Measurements from ENCODE around the gene EXOSC5. TPM values are rescaled to one million over a fixed set of nuclear protein-coding genes. Genes with fewer than 3 reads are reported as not detected.

The EXOSC5 gene
- total and polyA plus RNA-seq, 9 of the 15 experiments (the other 6 are each of a cell fraction or from before 2014, with no cell fraction given): 10.9 to 75.5 (median 37.8) TPM

DNA sequence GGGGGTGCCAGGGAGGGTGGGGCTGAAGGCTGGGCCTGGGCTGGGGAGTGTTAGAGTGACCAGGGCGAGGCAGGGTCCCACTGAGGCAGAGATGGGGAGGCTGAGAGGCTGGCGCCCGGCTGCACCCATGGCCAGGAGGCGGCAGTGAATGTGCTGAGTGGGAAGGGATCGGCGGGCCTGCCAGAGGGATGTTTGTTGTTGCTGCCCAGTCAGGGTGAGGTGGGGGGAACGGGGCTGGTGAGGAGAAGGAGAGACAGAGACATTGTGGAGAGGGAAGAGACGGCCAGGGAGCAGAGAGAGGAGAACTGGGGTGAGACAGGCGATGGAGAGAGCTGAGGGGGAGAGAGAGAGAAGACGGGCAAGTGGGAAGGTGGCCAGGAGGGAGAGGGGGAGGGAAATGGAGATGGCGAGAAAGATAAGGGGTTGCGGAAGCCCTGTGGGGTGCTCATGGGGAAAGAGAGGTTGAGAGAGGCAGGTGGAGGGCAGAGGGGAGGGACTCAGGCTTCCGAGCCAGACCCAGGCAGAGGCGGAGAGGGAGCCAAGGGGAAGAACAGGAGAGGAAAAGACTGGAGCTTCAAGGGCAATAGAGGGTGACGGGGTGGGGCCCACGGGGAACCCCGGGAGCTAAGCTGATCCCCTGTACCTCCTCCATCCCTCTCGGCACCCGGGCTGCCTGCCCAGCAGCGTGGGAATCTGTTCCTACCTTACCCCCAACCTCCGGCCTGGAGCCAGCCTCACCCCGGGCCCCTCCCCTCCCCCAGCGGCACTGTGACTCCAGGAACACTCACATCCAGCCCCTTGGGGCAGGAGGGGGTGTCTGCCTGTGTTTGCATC is 30.7 kb upstream of the EXOSC5 start (continued):
- no peak for TF ChIP-seq FOXK1 (CRISPR knock-in tag; IDR thresholded peaks at IDR 0.05; ENCODE audit: borderline replicate concordance)
- TF ChIP-seq, protein P1, sequence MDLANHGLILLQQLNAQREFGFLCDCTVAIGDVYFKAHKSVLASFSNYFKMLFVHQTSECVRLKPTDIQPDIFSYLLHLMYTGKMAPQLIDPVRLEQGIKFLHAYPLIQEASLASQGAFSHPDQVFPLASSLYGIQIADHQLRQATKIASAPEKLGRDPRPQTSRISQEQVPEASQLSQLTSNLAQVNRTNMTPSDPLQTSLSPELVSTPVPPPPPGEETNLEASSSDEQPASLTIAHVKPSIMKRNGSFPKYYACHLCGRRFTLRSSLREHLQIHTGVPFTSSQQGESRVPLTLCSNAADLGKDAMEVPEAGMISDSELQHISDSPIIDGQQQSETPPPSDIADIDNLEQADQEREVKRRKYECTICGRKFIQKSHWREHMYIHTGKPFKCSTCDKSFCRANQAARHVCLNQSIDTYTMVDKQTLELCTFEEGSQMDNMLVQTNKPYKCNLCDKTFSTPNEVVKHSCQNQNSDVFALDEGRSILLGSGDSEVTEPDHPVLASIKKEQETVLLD (IDR thresholded peaks at IDR 0.05): peak; percentile 75
- TF ChIP-seq, protein P2, sequence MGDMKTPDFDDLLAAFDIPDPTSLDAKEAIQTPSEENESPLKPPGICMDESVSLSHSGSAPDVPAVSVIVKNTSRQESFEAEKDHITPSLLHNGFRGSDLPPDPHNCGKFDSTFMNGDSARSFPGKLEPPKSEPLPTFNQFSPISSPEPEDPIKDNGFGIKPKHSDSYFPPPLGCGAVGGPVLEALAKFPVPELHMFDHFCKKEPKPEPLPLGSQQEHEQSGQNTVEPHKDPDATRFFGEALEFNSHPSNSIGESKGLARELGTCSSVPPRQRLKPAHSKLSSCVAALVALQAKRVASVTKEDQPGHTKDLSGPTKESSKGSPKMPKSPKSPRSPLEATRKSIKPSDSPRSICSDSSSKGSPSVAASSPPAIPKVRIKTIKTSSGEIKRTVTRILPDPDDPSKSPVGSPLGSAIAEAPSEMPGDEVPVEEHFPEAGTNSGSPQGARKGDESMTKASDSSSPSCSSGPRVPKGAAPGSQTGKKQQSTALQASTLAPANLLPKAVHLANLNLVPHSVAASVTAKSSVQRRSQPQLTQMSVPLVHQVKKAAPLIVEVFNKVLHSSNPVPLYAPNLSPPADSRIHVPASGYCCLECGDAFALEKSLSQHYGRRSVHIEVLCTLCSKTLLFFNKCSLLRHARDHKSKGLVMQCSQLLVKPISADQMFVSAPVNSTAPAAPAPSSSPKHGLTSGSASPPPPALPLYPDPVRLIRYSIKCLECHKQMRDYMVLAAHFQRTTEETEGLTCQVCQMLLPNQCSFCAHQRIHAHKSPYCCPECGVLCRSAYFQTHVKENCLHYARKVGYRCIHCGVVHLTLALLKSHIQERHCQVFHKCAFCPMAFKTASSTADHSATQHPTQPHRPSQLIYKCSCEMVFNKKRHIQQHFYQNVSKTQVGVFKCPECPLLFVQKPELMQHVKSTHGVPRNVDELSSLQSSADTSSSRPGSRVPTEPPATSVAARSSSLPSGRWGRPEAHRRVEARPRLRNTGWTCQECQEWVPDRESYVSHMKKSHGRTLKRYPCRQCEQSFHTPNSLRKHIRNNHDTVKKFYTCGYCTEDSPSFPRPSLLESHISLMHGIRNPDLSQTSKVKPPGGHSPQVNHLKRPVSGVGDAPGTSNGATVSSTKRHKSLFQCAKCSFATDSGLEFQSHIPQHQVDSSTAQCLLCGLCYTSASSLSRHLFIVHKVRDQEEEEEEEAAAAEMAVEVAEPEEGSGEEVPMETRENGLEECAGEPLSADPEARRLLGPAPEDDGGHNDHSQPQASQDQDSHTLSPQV (IDR thresholded peaks at IDR 0.05): no peak
- no peak for TF ChIP-seq U2AF1 (optimal IDR thresholded peaks at IDR 0.05; ENCODE audit: low read depth, low read length)
- TF ChIP-seq MECOM (CRISPR knock-in tag; IDR thresholded peaks at IDR 0.05): no peak
- no peak for TF ChIP-seq NCOA2 (IDR thresholded peaks at IDR 0.05; ENCODE audit: partially characterized antibody in 2 of 2)
- TF ChIP-seq EP400 (IDR thresholded peaks at IDR 0.05): peak; percentile 58; the same call in 1 of the 2 replicates
- no peak for TF ChIP-seq ZNF507 (tag; conservative IDR thresholded peaks at IDR 0.05)
- peak; percentile 36; the same call in 1 of the 2 replicates for TF ChIP-seq SMARCC2 (IDR thresholded peaks at IDR 0.05; ENCODE audit: low read depth)
- no peak for TF ChIP-seq NFXL1 (CRISPR knock-in tag; IDR thresholded peaks at IDR 0.05)
- no peak for TF ChIP-seq ZBTB7A (IDR thresholded peaks at IDR 0.05; ENCODE audit: borderline replicate concordance, control insufficient read depth, low read depth, low read length)
- TF ChIP-seq, protein P3, sequence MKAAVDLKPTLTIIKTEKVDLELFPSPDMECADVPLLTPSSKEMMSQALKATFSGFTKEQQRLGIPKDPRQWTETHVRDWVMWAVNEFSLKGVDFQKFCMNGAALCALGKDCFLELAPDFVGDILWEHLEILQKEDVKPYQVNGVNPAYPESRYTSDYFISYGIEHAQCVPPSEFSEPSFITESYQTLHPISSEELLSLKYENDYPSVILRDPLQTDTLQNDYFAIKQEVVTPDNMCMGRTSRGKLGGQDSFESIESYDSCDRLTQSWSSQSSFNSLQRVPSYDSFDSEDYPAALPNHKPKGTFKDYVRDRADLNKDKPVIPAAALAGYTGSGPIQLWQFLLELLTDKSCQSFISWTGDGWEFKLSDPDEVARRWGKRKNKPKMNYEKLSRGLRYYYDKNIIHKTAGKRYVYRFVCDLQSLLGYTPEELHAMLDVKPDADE (conservative IDR thresholded peaks at IDR 0.05; ENCODE audit: control insufficient read depth, low read depth, low read length): no peak
- no peak for TF ChIP-seq JUND (IDR thresholded peaks at IDR 0.05; ENCODE audit: borderline replicate concordance, low read depth, low read length)
- TF ChIP-seq JUND (tag; IDR thresholded peaks at IDR 0.05; ENCODE audit: borderline replicate concordance, low read depth, low read length): no peak
- no peak for TF ChIP-seq SAP30 (IDR thresholded peaks at IDR 0.05; ENCODE audit: borderline replicate concordance, insufficient read depth, low read depth, low read length, poor library complexity, severe bottlenecking)
- TF ChIP-seq HEY1 (CRISPR knock-in tag; IDR thresholded peaks at IDR 0.05; ENCODE audit: borderline replicate concordance): no peak
- TF ChIP-seq ARHGAP35 (IDR thresholded peaks at IDR 0.05; ENCODE audit: partially characterized antibody): peak; percentile 60
- TF ChIP-seq, protein P4, sequence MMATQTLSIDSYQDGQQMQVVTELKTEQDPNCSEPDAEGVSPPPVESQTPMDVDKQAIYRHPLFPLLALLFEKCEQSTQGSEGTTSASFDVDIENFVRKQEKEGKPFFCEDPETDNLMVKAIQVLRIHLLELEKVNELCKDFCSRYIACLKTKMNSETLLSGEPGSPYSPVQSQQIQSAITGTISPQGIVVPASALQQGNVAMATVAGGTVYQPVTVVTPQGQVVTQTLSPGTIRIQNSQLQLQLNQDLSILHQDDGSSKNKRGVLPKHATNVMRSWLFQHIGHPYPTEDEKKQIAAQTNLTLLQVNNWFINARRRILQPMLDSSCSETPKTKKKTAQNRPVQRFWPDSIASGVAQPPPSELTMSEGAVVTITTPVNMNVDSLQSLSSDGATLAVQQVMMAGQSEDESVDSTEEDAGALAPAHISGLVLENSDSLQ (IDR thresholded peaks at IDR 0.05): peak; percentile 32
- TF ChIP-seq ZNF174 (CRISPR knock-in tag; IDR thresholded peaks at IDR 0.05): no peak
- no peak for TF ChIP-seq PHTF2 (CRISPR knock-in tag; IDR thresholded peaks at IDR 0.05)
